HG02588 (cell line): ENCODE results near the gene INPP4B.
"Not testable (repeated sequence)": the region's sequence is repeated elsewhere in the genome, so short reads cannot be mapped to it uniquely, and the experiment has no call there.

Experiments used
- ATAC-seq: cut with Tn5 transposase; IDR thresholded peaks from one replicate; pipeline ENCODE4 v1.9.1; 2021; ENCODE audit warnings: mild to moderate bottlenecking, moderate library complexity; ENCODE audit not compliant: unreplicated experiment

Gene INPP4B

GRCh38 chr4:142687547-142688275 is 158.4 kb downstream of the INPP4B start:
- ATAC-seq, result no peak

GRCh38 chr4:142686081-142686480 is 160.0 kb downstream of the INPP4B start:
- ATAC-seq, result no peak

- no peak for ATAC-seq
Observed at GRCh38 chr4:142683997-142684396, 162.1 kb downstream of the INPP4B start.

GRCh38 chr4:142683503-142683902 is 162.6 kb downstream of the INPP4B start:
- ATAC-seq, result no peak

- ATAC-seq, result no peak
Observed at GRCh38 chr4:142671516-142671915, 174.6 kb downstream of the INPP4B start.

- ATAC-seq, result no peak
Observed at GRCh38 chr4:142663828-142664227, 182.3 kb downstream of the INPP4B start.

- no peak for ATAC-seq
Observed at GRCh38 chr4:142660728-142661127, 185.4 kb downstream of the INPP4B start.

- no peak for ATAC-seq
Observed at GRCh38 chr4:142656178-142656577, 189.9 kb downstream of the INPP4B start.

- no peak for ATAC-seq
Observed at GRCh38 chr4:142648378-142648777, 197.7 kb downstream of the INPP4B start.

GRCh38 chr4:142645475-142646108 is 200.5 kb downstream of the INPP4B start:
- ATAC-seq, result no peak

GRCh38 chr4:142644628-142645027 is 201.5 kb downstream of the INPP4B start:
- ATAC-seq, result not testable (repeated sequence)

GRCh38 chr4:142637614-142638013 is 208.5 kb downstream of the INPP4B start:
- ATAC-seq, result no peak

GRCh38 chr4:142631836-142632235 is 214.3 kb downstream of the INPP4B start:
- no peak for ATAC-seq

GRCh38 chr4:142615324-142615665 is 230.8 kb downstream of the INPP4B start:
- ATAC-seq, result no peak

GRCh38 chr4:142614621-142615323 is 231.3 kb downstream of the INPP4B start:
- ATAC-seq, result no peak

- ATAC-seq, result no peak
Observed at GRCh38 chr4:142607976-142608375, 238.1 kb downstream of the INPP4B start.

GRCh38 chr4:142600952-142601351 is 245.1 kb downstream of the INPP4B start:
- ATAC-seq, result no peak

GRCh38 chr4:142598132-142598531 is 248.0 kb downstream of the INPP4B start:
- ATAC-seq, result no peak

- ATAC-seq, result no peak
Observed at GRCh38 chr4:142596595-142596994, 249.5 kb downstream of the INPP4B start.

- no peak for ATAC-seq
Observed at GRCh38 chr4:142596121-142596520, 250.0 kb downstream of the INPP4B start.

GRCh38 chr4:142595222-142595871 is 250.8 kb downstream of the INPP4B start:
- no peak for ATAC-seq

- no peak for ATAC-seq
Observed at GRCh38 chr4:142585411-142585810, 260.7 kb downstream of the INPP4B start.
